ENCODE results near the gene LGALSL.

LGALSL gene

DNA sequence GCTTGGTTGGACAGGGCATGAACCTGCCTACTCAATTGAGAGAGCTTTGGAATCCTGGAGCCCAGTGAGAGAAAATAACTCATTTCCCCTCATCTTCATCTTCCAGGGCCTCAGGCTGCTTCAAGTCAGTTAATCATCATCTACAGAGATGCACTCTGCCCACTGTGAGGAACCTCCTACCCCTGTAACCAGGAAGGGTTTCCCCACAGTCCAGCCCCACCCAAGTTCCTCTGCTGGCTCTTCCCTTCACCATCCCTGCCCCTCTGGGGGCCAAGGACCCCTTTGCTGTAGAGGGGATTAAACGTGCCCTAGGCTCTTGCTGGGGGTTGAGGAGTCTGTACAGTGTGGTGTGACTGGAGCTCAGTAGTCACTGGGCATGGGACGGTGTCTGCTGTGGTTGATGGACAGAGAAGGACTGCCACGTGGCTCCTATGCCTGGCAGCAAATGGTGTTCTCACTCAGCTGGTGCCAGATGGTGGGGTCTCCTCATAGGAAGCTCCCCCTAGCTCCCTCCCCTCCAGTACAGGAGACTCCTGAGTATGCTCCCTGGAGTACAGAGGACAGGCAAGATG is 29.5 kb upstream of the LGALSL start:
- TF ChIP-seq YY1 (IDR thresholded peaks at IDR 0.05; ENCODE audit: insufficient read depth, insufficient read length) (no peak), SUZ12 (IDR thresholded peaks at IDR 0.05; ENCODE audit: extremely low read depth, insufficient read depth, insufficient read length) (no peak), ZNF274 (IDR thresholded peaks at IDR 0.05; ENCODE audit: low read depth, low read length) (no peak)
- no peaks in the 10 kb centered on the region for H3K4me1 ChIP-seq (ENCODE audit: insufficient read depth, insufficient read length)
- H3K4me3 ChIP-seq (ENCODE audit: insufficient read length, low read depth) = no peak overlapping the region
- no peak overlapping the region for H3K9ac ChIP-seq (ENCODE audit: insufficient read length, low read depth)
- no peaks in the 10 kb centered on the region for H3K9me3 ChIP-seq (ENCODE audit: insufficient read depth, low read length)
- DNase-seq (ENCODE audit: low read depth, low spot score) = no peak
- no peaks in the 10 kb centered on the region for H3K36me3 ChIP-seq (ENCODE audit: insufficient read depth, insufficient read length, low read length)
- no peaks in the 10 kb centered on the region for H3K27me3 ChIP-seq (ENCODE audit: insufficient read depth, insufficient read length)

DNA sequence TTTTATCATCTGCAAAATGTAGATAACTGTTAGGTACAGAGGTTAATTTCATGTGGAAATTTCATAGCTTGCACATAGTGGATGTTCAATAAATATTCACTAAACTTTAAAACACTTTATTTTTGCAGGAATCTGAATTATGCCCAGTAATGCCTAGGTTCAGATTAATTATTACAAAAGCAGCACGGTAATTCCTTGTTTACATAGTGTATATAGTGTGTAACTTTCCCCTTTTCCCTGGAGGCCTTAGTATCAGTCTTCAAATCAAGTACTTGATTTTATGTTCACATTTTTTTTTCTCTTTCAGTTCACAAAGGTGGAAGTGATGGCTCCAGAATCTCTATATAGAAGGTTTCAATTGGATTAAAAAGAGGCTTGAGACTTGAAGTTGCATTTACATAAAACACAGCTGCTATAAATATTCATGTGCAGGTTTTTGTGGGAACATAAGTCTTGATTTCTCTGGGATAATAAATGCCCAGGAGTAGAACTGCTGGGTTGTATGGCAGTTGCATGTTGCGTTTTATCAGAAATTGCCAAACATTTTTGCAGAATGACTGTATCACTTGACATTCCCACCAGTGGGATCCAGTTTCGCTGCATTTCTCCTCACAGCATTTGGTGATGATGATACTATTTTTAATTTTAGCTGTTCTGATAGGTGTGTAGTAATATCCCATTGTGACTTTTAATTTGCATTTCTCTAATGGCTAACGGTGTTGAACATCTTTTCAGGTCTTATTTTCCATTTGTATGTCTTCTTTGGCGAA is 27.6 kb upstream of the LGALSL start:
- DNase-seq (ENCODE audit: low read depth, low spot score) = no peak
- no peak overlapping the region for H3K4me3 ChIP-seq (ENCODE audit: insufficient read length, low read depth)
- no peak for TF ChIP-seq YY1 (IDR thresholded peaks at IDR 0.05; ENCODE audit: insufficient read depth, insufficient read length)
- no peak for TF ChIP-seq ZNF274 (IDR thresholded peaks at IDR 0.05; ENCODE audit: low read depth, low read length)
- no peak for TF ChIP-seq SUZ12 (IDR thresholded peaks at IDR 0.05; ENCODE audit: extremely low read depth, insufficient read depth, insufficient read length)

DNA sequence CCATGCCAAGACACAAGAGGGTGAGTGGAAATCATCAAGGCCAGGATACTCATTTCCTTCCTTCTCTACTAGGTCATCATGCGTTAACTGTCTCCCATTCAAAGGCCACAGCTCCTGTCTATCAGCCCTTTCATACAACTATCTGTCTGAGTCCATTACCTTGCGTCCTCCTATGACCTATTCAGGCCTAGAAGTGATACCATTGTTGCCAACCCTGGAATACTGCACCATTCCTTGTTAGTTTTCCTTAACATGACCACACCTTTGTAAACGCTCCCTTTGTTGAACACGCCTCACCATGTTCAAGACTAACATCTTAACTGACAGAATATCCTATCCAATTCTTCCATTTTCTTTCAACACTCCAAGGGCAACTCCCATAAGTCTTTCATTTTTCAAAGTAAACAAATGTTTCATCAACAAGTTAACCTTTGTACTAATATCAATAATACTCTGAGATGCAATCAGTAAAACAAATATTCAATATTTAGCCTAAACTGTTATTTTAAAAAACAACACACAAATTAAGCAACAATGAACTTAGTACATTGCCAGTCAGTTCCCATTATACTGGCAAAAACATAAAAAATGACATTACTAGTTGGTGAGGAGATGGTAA is 19.8 kb upstream of the LGALSL start:
- TF ChIP-seq YY1 (IDR thresholded peaks at IDR 0.05; ENCODE audit: insufficient read depth, insufficient read length) = no peak
- Histone ChIP-seq H3K4me3 (ENCODE audit: insufficient read length, low read depth) (no peak overlapping the region), H3K9me3 (ENCODE audit: insufficient read depth, low read length) (no peaks in the 10 kb centered on the region), H3K4me1 (ENCODE audit: insufficient read depth, insufficient read length) (no peaks in the 10 kb centered on the region), H3K36me3 (ENCODE audit: insufficient read depth, insufficient read length, low read length) (no peaks in the 10 kb centered on the region), H3K9ac (ENCODE audit: insufficient read length, low read depth) (no peak overlapping the region), H3K27me3 (ENCODE audit: insufficient read depth, insufficient read length) (no peaks in the 10 kb centered on the region)
- DNase-seq (ENCODE audit: low read depth, low spot score) = no peak

More for the DNA sequence above, 27.6 kb upstream of the LGALSL start:
- H3K36me3 ChIP-seq (ENCODE audit: insufficient read depth, insufficient read length, low read length) = no peaks in the 10 kb centered on the region
- no peaks in the 10 kb centered on the region for H3K27me3 ChIP-seq (ENCODE audit: insufficient read depth, insufficient read length)
- H3K9ac ChIP-seq (ENCODE audit: insufficient read length, low read depth) = no peak overlapping the region
- H3K4me1 ChIP-seq (ENCODE audit: insufficient read depth, insufficient read length) = no peaks in the 10 kb centered on the region
- H3K9me3 ChIP-seq (ENCODE audit: insufficient read depth, low read length) = no peaks in the 10 kb centered on the region

DNA sequence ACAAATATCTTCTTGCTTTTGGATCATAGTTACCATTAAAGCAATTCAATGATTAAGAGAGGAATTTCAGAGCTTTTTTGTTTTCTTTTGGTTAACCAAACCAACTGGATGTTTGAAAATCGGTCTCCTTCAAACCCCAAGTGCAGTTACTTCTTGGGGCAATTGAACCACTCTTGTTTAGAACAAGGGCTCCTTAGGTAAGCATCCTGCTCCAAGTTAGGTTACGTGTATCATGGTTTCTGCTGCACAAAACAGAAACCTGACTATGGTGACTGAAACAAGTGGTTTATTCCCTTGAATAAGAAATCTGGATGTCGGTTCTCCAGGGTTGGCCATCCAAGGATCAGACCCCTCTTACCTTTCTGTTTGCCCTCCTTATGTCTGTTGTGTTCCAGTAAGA is 16.1 kb upstream of the LGALSL start:
- Histone ChIP-seq H3K4me1 (ENCODE audit: insufficient read depth, insufficient read length) (no peaks in the 10 kb centered on the region), H3K4me3 (ENCODE audit: insufficient read length, low read depth) (no peak overlapping the region), H3K27me3 (ENCODE audit: insufficient read depth, insufficient read length) (no peaks in the 10 kb centered on the region), H3K9ac (ENCODE audit: insufficient read length, low read depth) (no peak overlapping the region), H3K9me3 (ENCODE audit: insufficient read depth, low read length) (no peaks in the 10 kb centered on the region), H3K36me3 (ENCODE audit: insufficient read depth, insufficient read length, low read length) (no peaks in the 10 kb centered on the region)
- TF ChIP-seq ZNF274 (IDR thresholded peaks at IDR 0.05; ENCODE audit: low read depth, low read length) (no peak), SUZ12 (IDR thresholded peaks at IDR 0.05; ENCODE audit: extremely low read depth, insufficient read depth, insufficient read length) (no peak), YY1 (IDR thresholded peaks at IDR 0.05; ENCODE audit: insufficient read depth, insufficient read length) (no peak)
- DNase-seq (ENCODE audit: low read depth, low spot score) = no peak

DNA sequence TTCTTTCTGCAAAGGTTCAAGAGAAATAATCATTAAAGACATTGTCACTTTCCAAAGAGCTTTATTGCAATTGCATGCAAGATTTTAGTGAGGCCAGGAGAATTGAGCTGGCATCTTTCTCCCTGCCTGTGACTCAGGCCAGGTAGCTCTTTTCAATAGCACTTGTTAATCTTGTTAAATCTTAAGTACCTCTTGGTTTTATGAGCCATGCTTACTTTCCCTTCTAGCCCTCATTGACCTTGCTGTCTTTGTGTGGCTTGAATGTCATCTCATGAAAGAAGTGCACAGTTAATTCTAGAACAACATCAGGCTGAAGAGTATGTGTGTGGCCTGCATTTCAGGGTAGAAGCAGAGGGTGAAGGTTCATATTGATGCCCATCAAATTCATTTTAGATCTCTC is 14.8 kb upstream of the LGALSL start:
- Histone ChIP-seq H3K4me1 (ENCODE audit: insufficient read depth, insufficient read length) (no peaks in the 10 kb centered on the region), H3K36me3 (ENCODE audit: insufficient read depth, insufficient read length, low read length) (no peaks in the 10 kb centered on the region), H3K9me3 (ENCODE audit: insufficient read depth, low read length) (no peaks in the 10 kb centered on the region), H3K9ac (ENCODE audit: insufficient read length, low read depth) (no peak overlapping the region), H3K4me3 (ENCODE audit: insufficient read length, low read depth) (no peak overlapping the region), H3K27me3 (ENCODE audit: insufficient read depth, insufficient read length) (no peaks in the 10 kb centered on the region)
- no peak for DNase-seq (ENCODE audit: low read depth, low spot score)
- TF ChIP-seq ZNF274 (IDR thresholded peaks at IDR 0.05; ENCODE audit: low read depth, low read length) = no peak
- no peak for TF ChIP-seq YY1 (IDR thresholded peaks at IDR 0.05; ENCODE audit: insufficient read depth, insufficient read length)
- TF ChIP-seq SUZ12 (IDR thresholded peaks at IDR 0.05; ENCODE audit: extremely low read depth, insufficient read depth, insufficient read length) = no peak

DNA sequence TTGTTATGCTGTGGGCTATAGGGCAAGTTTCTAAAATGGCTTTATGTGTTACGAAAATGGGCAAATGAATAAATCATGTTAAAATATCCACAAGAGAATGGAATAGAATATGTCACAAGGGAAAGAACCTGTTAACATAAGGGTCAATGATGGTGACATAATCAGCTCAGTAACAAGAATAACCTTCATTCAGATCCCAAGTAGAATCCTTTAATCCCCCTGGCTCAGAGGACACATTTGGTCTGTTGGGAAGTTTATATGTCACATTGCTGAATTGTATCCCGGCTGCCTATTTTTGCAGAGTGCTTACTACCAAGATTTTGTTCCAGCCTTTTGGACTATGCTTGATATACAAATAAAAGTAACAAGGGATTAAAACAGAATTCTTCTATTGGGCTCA is 13.1 kb upstream of the LGALSL start:
- H3K4me1 ChIP-seq (ENCODE audit: insufficient read depth, insufficient read length) = no peaks in the 10 kb centered on the region
- H3K36me3 ChIP-seq (ENCODE audit: insufficient read depth, insufficient read length, low read length) = no peaks in the 10 kb centered on the region
- H3K9ac ChIP-seq (ENCODE audit: insufficient read length, low read depth) = no peak overlapping the region
- no peaks in the 10 kb centered on the region for H3K27me3 ChIP-seq (ENCODE audit: insufficient read depth, insufficient read length)
- no peaks in the 10 kb centered on the region for H3K9me3 ChIP-seq (ENCODE audit: insufficient read depth, low read length)
- H3K4me3 ChIP-seq (ENCODE audit: insufficient read length, low read depth) = no peak overlapping the region
- DNase-seq (ENCODE audit: low read depth, low spot score) = no peak
- no peak for TF ChIP-seq SUZ12 (IDR thresholded peaks at IDR 0.05; ENCODE audit: extremely low read depth, insufficient read depth, insufficient read length)
- no peak for TF ChIP-seq YY1 (IDR thresholded peaks at IDR 0.05; ENCODE audit: insufficient read depth, insufficient read length)
- TF ChIP-seq ZNF274 (IDR thresholded peaks at IDR 0.05; ENCODE audit: low read depth, low read length) = no peak

DNA sequence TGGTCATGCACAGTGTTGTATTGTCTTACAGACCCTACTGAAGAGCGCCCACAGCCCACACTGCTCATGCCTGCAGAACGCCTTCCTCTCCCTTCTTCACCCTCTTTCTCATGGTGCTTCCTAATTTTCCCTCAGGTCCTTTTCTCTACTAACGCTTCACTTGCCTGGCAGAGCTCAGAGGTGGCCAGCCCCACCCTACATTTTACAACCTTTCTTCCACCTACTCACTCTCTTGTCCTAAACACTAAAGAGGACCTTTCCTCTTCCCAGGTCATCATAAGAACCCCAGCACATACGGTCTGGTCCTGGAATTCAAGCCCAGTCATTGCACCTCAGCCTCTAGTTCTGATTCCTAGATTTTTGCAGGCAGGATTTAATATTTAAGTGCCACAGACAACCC is 11.7 kb upstream of the LGALSL start:
- H3K27me3 ChIP-seq (ENCODE audit: insufficient read depth, insufficient read length) = no peaks in the 10 kb centered on the region
- no peak overlapping the region for H3K9ac ChIP-seq (ENCODE audit: insufficient read length, low read depth)
- no peaks in the 10 kb centered on the region for H3K36me3 ChIP-seq (ENCODE audit: insufficient read depth, insufficient read length, low read length)
- TF ChIP-seq SUZ12 (IDR thresholded peaks at IDR 0.05; ENCODE audit: extremely low read depth, insufficient read depth, insufficient read length) = no peak
- TF ChIP-seq ZNF274 (IDR thresholded peaks at IDR 0.05; ENCODE audit: low read depth, low read length) = no peak
- no peak for TF ChIP-seq YY1 (IDR thresholded peaks at IDR 0.05; ENCODE audit: insufficient read depth, insufficient read length)
- DNase-seq (ENCODE audit: low read depth, low spot score) = no peak
- H3K4me3 ChIP-seq (ENCODE audit: insufficient read length, low read depth) = no peak overlapping the region
- H3K9me3 ChIP-seq (ENCODE audit: insufficient read depth, low read length) = no peaks in the 10 kb centered on the region
- no peaks in the 10 kb centered on the region for H3K4me1 ChIP-seq (ENCODE audit: insufficient read depth, insufficient read length)
